Liver (tissue), 9 donors: ENCODE data around the gene FGF16. TPM values are rescaled to one million over a fixed set of nuclear protein-coding genes. Genes with fewer than 3 reads are reported as not detected.

Source experiments
- DNase-seq: peaks from one replicate; pipeline ENCODE4 v3.0.0-alpha.2; 2017; ENCODE audit warnings: low spot score
- H3K27ac ChIP-seq, 2 donors: one replicate each; pipeline ENCODE4 v1.7.0; 2013; ENCODE audit warnings: inconsistent platforms in 2 of 2, low read length in 2 of 2, control low read depth in 1 of 2, low read depth in 1 of 2, mild to moderate bottlenecking in 1 of 2
- H3K27me3 ChIP-seq, 4 donors: one replicate each; pipeline versions ENCODE4 v1.6.1 to v1.7.0; 2013; ENCODE audit warnings: low read length in 3 of 4, inconsistent platforms in 1 of 4, mild to moderate bottlenecking in 1 of 4, moderate library complexity in 1 of 4; ENCODE audit not compliant: control insufficient read depth in 4 of 4, insufficient read depth in 4 of 4
- H3K36me3 ChIP-seq, 4 donors: one replicate each; pipeline versions ENCODE4 v1.6.1 to v1.7.0; 2013; ENCODE audit warnings: low read length in 3 of 4, mild to moderate bottlenecking in 3 of 4, low read depth in 1 of 4, moderate library complexity in 1 of 4; ENCODE audit not compliant: control insufficient read depth in 4 of 4, insufficient read depth in 3 of 4
- H3K4me1 ChIP-seq, 4 donors: one replicate each; pipeline versions ENCODE4 v1.6.1 to v1.7.0; 2013; ENCODE audit warnings: low read length in 3 of 4, mild to moderate bottlenecking in 3 of 4, moderate library complexity in 1 of 4; ENCODE audit not compliant: control insufficient read depth in 4 of 4, insufficient read depth in 4 of 4
- H3K4me3 ChIP-seq, 3 donors: one replicate each; pipeline versions ENCODE4 v1.6.1 to v1.7.0; 2013; ENCODE audit warnings: low read length in 3 of 3, control low read depth in 1 of 3, low read depth in 1 of 3, mild to moderate bottlenecking in 1 of 3
- H3K9ac ChIP-seq, 2 donors: one replicate each; pipeline ENCODE4 v1.7.0; 2013; ENCODE audit warnings: low read length in 2 of 2, mild to moderate bottlenecking in 2 of 2, moderate library complexity in 2 of 2, control low read depth in 1 of 2, low read depth in 1 of 2
- H3K9me3 ChIP-seq, 4 donors: one replicate each; pipeline versions ENCODE4 v1.6.1 to v1.7.0; 2013; ENCODE audit warnings: low read length in 3 of 4; ENCODE audit not compliant: control insufficient read depth in 4 of 4
- EGR1 ChIP-seq, 2 donors: IDR thresholded peaks; 2 replicates each; pipeline ENCODE4 v1.6.1; 2016 to 2018; ENCODE audit warnings: antibody characterized with exemption in 2 of 2, low read depth in 2 of 2
- GABPA ChIP-seq, 2 donors: IDR thresholded peaks in 1 of 2; conservative IDR thresholded peaks in 1 of 2; 2 replicates each; pipeline ENCODE4 v1.6.1; 2016; ENCODE audit warnings: antibody characterized with exemption in 2 of 2, mild to moderate bottlenecking in 1 of 2, moderate library complexity in 1 of 2
- JUND ChIP-seq, 2 donors: IDR thresholded peaks; 2 replicates each; pipeline ENCODE4 v1.6.1; 2016; ENCODE audit warnings: antibody characterized with exemption in 2 of 2
- NR2F2 ChIP-seq: IDR thresholded peaks from 2 replicates; pipeline ENCODE4 v1.6.1; 2016; ENCODE audit warnings: antibody characterized with exemption
- RAD21 ChIP-seq, 2 donors: IDR thresholded peaks; 2 replicates each; pipeline ENCODE4 v1.6.1; 2016; ENCODE audit warnings: antibody characterized with exemption in 2 of 2, mild to moderate bottlenecking in 2 of 2
- RXRA ChIP-seq, 2 donors: IDR thresholded peaks; 2 replicates each; pipeline ENCODE4 v1.6.1; 2017 to 2018; ENCODE audit warnings: antibody characterized with exemption in 2 of 2, mild to moderate bottlenecking in 1 of 2
- SP1 ChIP-seq: IDR thresholded peaks from 2 replicates; pipeline ENCODE4 v1.6.1; 2018; ENCODE audit warnings: antibody characterized with exemption, mild to moderate bottlenecking
- TAF1 ChIP-seq: conservative IDR thresholded peaks from 2 replicates; pipeline ENCODE4 v1.6.1; 2016; ENCODE audit warnings: antibody characterized with exemption, mild to moderate bottlenecking
- YY1 ChIP-seq: IDR thresholded peaks from 2 replicates; pipeline ENCODE4 v1.6.1; 2016; ENCODE audit warnings: antibody characterized with exemption, mild to moderate bottlenecking
- WGBS: extraction: QIAGEN DNeasy Blood & Tissue Kit; methylation state at CpG from one replicate; pipeline ENCODE4 v1.1.7; 2013; 5-methylcytosine and 5-hydroxymethylcytosine counted together
- polyA plus RNA-seq, 2 donors: library from polyadenylated mRNA; stranded (reverse) in 1 of 2; unstranded in 1 of 2; fragments of 200-250 nt in 1 of 2; fragments of >200 nt in 1 of 2; fragmentation: Nextera tagmentation in 1 of 2; extraction: Ambion mirVana in 1 of 2; gene quantifications; one replicate each; pipeline versions ENCODE4 v1.2.1 to v1.2.3, GENCODE V29; 2013 to 2015
- total RNA-seq, 2 donors: library from RNA; depleted of rRNA; stranded (reverse); fragments of >200 nt; gene quantifications; one replicate each; pipeline ENCODE4 v1.2.3, GENCODE V29; 2014
- TF ChIP-seq, protein P1 (sequence below): IDR thresholded peaks from 2 replicates; pipeline ENCODE4 v1.6.1; 2016; ENCODE audit warnings: antibody characterized with exemption, mild to moderate bottlenecking
- TF ChIP-seq, protein P2 (sequence below): fragments of 150-350 bp; IDR thresholded peaks from 2 replicates; pipeline ENCODE4 v1.5.1; 2017; ENCODE audit warnings: improper control_type of control experiment, low read depth, low read length; ENCODE audit not compliant: missing input control
- TF ChIP-seq, protein P3 (sequence below): IDR thresholded peaks from 2 replicates; pipeline ENCODE4 v1.6.1; 2016; ENCODE audit warnings: antibody characterized with exemption
- TF ChIP-seq, protein P4 (sequence below): IDR thresholded peaks from 2 replicates; pipeline ENCODE4 v1.6.1; 2016; ENCODE audit warnings: antibody characterized with exemption
- donor health status: healthy.
- donor health status: healthy.
- donor health status: healthy.
- donor health status: healthy.
- donor health status: healthy.

Gene FGF16
- total and polyA plus RNA-seq, 4 donors = not detected

DNA sequence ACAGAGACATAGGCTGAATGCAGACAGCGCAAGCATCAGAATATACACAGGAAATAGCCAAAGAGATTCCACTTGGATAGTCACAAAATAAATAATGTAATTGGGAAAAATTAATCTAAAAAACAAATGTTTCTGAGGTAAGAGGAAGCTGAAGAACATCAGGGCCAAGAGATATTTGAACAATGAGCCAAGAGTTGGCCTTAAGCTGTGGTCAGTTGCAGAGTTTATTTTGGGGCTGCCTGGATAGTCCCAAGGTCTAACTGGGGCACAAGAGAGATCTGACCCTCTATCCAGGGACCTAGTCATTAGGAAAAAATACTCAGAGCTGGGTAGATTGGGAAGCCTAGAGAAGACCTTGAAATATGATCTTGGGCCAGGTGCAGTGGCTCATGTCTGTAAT is 31.3 kb upstream of the FGF16 start:
- no peak for DNase-seq
- WGBS = 97% methylated on average over 1 of the region's 1 CpG
- no peak overlapping the region for H3K4me3 ChIP-seq

DNA sequence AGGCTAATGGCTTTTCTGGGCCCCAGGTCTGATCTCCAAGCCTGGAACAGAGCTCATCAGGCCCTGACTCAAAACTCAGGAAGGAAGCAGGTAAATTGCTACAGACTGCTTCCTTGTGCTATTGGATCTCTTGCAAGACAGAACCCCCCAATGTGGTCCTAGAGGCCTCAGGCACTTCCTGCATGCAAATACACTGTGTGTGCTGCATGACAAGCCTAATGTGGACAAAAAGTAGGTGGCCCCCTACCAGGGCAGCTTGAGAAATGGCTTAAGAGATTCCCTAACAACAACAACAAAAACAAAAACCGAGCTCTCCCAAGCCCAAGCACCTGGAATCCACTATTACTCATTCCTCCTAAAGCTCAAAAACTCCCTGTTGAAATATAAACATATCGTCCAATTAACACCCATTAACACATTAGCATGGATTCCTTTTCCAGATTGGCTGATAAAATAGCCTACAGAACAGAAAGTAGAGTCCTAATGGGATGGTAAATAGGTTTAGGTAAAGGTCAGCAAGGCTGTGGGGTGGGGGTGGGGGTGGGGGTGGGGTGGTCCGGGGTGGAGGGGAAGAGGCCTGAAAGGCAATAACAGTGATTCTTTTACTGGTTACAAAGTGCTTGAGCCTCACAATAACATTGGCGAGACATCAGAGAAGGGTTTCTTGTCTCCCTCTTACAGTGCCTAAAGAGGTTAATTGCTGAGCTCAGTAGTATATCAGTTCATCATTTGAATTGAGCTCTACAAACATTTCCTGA is 24.1 kb upstream of the FGF16 start:
- no peak overlapping the region for H3K4me3 ChIP-seq
- no peaks in the 10 kb centered on the region for H3K27me3 ChIP-seq
- H3K9ac ChIP-seq = no peak overlapping the region
- H3K9me3 ChIP-seq = no peaks in the 10 kb centered on the region
- WGBS = 59% methylated on average over 4 of the region's 4 CpGs
- H3K4me1 ChIP-seq = no peaks in the 10 kb centered on the region
- no peak for DNase-seq
- no peak overlapping the region for H3K27ac ChIP-seq
- no peak for TF ChIP-seq TAF1
- TF ChIP-seq, protein P1, sequence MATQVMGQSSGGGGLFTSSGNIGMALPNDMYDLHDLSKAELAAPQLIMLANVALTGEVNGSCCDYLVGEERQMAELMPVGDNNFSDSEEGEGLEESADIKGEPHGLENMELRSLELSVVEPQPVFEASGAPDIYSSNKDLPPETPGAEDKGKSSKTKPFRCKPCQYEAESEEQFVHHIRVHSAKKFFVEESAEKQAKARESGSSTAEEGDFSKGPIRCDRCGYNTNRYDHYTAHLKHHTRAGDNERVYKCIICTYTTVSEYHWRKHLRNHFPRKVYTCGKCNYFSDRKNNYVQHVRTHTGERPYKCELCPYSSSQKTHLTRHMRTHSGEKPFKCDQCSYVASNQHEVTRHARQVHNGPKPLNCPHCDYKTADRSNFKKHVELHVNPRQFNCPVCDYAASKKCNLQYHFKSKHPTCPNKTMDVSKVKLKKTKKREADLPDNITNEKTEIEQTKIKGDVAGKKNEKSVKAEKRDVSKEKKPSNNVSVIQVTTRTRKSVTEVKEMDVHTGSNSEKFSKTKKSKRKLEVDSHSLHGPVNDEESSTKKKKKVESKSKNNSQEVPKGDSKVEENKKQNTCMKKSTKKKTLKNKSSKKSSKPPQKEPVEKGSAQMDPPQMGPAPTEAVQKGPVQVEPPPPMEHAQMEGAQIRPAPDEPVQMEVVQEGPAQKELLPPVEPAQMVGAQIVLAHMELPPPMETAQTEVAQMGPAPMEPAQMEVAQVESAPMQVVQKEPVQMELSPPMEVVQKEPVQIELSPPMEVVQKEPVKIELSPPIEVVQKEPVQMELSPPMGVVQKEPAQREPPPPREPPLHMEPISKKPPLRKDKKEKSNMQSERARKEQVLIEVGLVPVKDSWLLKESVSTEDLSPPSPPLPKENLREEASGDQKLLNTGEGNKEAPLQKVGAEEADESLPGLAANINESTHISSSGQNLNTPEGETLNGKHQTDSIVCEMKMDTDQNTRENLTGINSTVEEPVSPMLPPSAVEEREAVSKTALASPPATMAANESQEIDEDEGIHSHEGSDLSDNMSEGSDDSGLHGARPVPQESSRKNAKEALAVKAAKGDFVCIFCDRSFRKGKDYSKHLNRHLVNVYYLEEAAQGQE = no peak
- no peak for TF ChIP-seq GABPA (IDR thresholded peaks at IDR 0.05 in 1 of 2, conservative IDR thresholded peaks at IDR 0.05 in 1 of 2)
- TF ChIP-seq SP1 = no peak
- TF ChIP-seq, protein P2, sequence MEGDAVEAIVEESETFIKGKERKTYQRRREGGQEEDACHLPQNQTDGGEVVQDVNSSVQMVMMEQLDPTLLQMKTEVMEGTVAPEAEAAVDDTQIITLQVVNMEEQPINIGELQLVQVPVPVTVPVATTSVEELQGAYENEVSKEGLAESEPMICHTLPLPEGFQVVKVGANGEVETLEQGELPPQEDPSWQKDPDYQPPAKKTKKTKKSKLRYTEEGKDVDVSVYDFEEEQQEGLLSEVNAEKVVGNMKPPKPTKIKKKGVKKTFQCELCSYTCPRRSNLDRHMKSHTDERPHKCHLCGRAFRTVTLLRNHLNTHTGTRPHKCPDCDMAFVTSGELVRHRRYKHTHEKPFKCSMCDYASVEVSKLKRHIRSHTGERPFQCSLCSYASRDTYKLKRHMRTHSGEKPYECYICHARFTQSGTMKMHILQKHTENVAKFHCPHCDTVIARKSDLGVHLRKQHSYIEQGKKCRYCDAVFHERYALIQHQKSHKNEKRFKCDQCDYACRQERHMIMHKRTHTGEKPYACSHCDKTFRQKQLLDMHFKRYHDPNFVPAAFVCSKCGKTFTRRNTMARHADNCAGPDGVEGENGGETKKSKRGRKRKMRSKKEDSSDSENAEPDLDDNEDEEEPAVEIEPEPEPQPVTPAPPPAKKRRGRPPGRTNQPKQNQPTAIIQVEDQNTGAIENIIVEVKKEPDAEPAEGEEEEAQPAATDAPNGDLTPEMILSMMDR = no peak
- TF ChIP-seq, protein P3, sequence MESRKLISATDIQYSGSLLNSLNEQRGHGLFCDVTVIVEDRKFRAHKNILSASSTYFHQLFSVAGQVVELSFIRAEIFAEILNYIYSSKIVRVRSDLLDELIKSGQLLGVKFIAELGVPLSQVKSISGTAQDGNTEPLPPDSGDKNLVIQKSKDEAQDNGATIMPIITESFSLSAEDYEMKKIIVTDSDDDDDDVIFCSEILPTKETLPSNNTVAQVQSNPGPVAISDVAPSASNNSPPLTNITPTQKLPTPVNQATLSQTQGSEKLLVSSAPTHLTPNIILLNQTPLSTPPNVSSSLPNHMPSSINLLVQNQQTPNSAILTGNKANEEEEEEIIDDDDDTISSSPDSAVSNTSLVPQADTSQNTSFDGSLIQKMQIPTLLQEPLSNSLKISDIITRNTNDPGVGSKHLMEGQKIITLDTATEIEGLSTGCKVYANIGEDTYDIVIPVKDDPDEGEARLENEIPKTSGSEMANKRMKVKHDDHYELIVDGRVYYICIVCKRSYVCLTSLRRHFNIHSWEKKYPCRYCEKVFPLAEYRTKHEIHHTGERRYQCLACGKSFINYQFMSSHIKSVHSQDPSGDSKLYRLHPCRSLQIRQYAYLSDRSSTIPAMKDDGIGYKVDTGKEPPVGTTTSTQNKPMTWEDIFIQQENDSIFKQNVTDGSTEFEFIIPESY = no peak
- TF ChIP-seq JUND (IDR thresholded peaks at IDR 0.05) = no peak
- TF ChIP-seq EGR1 (IDR thresholded peaks at IDR 0.05; ENCODE audit: low read depth in 2 of 2) = no peak
- TF ChIP-seq, protein P4, sequence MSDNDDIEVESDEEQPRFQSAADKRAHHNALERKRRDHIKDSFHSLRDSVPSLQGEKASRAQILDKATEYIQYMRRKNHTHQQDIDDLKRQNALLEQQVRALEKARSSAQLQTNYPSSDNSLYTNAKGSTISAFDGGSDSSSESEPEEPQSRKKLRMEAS = no peak
- no peak for TF ChIP-seq NR2F2
- TF ChIP-seq RAD21 (IDR thresholded peaks at IDR 0.05) = no peak
- no peak for TF ChIP-seq RXRA (IDR thresholded peaks at IDR 0.05)
- no peaks in the 10 kb centered on the region for H3K36me3 ChIP-seq

More for the DNA sequence above, 31.3 kb upstream of the FGF16 start:
- no peaks in the 10 kb centered on the region for H3K36me3 ChIP-seq
- H3K27me3 ChIP-seq = no peaks in the 10 kb centered on the region
- TF ChIP-seq YY1 (no peak), EGR1 (IDR thresholded peaks at IDR 0.05; ENCODE audit: low read depth in 2 of 2) (no peak)
- TF ChIP-seq, protein P4 = no peak
- H3K9me3 ChIP-seq = no peaks in the 10 kb centered on the region
- H3K27ac ChIP-seq = no peak overlapping the region
- H3K9ac ChIP-seq = no peak overlapping the region
- H3K4me1 ChIP-seq = no peaks in the 10 kb centered on the region
